SW480 (cell line): ENCODE data around the gene WNT8A.

Source experiments
- DNase-seq: peaks from one replicate; pipeline ENCODE4 v3.0.0-alpha.2; 2016; ENCODE audit warnings: low spot score

WNT8A gene

DNA sequence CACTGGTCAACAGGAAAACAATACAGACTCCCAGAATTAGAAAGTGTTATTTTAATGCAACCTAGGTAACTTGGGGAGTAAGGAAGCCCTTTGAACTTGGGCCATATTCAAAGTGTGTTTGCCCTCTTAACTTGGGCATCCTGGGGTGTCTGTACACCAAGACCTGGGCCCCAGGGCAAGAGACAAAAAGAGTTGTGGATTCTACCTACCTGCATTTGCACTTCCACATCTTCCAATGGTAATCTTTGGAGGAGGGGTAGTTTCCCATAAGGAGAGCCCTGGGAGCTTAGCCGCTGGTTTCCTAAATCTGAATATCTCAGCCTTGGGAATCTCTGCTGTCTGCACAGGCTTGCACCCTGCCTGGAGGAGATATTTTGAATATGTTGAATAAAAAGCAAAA lies 8.5 kb downstream of the WNT8A start:
- no peak for DNase-seq

DNA sequence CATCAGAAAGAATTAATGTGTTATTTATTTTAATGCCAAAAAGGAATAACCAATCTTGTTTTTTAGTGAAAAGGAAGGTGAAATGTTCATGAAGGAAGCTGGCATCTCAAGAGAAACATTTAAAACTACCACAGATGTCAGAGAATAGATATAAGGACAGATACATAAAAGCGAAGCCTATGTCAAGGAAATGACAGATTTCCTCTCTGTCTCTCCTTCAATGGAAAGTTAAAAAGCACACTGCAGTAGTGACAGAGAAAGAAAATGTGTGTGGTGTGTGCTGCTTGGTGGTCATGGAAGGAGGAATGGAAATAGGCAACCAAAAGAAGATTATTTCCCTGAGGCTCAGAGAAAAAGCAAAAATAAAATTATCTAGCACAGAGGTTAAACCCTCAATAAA lies 9.2 kb downstream of the WNT8A start:
- no peak for DNase-seq

DNA sequence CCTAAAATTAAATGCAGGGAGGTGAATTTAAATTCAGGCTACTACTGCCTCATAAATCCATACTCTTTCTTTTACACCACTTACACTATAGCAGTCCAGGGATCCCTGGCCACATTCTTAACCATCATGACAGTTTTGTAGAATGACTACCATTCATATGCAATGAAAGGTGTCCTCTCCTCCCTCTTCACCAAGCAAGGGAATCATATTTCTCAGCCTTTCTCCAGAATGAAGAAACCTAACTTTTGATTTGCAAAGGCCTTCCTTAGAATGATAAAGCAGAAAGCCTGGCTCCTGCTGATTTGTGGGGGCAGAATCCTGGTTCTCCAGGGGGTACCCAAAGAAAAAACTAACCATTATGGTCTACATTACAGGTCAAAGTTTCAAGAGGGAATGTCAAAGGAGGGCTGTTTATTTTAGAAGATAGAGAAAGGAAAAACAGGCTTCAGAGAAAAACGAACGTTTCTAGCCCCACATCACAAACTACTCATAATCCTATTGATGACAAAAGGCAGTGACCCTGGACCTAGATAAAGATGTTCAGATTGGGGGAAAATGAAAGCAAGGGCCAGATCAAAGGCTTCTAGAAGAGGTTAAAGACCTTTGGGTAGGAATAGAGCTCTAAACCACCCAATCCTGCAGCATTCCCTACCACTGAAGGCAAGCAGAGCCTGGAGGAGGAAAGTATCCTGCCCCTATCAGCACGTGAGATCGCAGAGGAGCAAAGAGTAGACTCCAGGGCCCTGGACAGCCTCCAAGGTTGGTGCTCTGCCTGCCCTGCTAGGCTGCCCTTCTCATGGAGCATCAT lies 11.5 kb downstream of the WNT8A start:
- DNase-seq = no peak

- DNase-seq = no peak
Observed at GRCh38 chr5:138096363-138096762, 12.5 kb downstream of the WNT8A start.

- DNase-seq = peak; percentile 83
Observed at GRCh38 chr5:138096997-138097828, 13.4 kb downstream of the WNT8A start.

DNA sequence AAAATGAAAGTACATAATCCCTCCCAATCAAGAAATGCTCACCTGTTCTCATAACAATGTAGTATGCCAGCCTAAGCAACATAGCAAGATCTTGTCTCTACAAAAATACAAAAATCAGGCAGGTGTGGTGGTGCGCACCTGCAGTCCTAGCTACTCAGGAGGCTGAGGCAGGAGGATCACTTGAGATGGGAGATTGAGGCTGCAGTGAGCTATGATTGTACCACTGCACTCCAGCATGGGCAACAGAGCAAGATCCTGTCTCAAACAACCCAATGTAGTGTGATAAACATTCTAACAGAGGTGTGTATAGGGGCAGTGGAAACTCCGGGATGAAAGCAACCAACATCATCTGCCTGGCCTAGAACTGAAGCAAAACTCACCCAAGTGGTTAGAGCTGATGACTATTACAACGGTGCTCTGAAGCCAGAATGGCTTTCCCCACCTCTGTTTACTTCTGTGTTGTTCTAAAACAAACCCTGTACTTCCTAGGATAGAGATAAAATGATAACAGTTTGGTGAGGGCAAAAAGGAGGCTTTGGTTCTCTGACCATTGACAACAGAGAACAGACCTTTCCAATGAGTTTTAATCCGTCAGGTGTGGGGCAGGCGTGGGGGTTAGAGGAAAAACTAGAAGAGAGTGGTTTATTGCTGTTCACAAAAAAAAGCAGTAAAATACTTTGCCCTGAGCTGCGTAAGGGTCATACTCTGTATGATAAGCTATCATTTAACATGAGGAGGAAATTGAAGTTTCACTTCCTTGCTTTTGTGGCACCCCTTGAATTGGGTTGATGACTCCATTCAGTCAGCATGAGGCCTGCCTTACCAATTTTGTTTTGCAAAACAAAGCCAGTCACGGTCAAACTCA lies 18.9 kb downstream of the WNT8A start:
- DNase-seq = no peak

DNA sequence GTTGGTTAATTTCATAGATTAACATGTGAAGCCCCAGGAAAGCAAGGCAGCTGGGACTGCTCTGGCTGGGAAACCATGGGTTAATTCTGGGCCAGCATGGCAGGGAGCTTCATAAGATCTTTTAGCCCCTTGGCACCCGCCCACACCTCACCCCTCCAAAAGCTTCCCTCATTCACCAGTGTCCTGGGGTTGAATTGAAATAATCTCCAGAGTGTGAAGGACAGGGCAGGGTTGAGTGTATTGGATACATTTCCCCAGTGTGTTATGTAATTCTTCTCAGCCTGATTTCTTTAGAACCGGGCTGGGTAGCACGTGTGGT lies 19.4 kb downstream of the WNT8A start:
- no peak for DNase-seq

DNA sequence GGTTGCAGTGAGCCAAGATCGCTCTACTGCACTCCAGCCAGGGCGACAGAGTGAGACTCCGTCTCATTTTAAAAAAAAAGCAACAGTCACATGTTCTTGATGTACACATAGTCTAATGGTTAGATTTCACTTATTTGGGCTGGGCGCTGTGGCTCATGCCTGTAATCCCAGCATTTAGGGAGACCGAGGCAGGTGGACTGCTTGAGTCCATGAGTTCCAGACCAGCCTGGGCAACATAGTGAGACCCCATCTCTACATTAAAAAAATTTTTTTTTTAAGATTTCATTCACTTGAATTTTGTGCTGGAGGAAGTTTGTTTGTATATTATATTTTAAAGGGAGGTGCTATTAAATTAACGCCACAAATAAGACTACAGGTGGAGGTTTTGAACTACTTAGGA lies 21.9 kb downstream of the WNT8A start:
- DNase-seq = no peak

- no peak for DNase-seq
Observed at GRCh38 chr5:138107213-138107612, 23.4 kb downstream of the WNT8A start.

DNA sequence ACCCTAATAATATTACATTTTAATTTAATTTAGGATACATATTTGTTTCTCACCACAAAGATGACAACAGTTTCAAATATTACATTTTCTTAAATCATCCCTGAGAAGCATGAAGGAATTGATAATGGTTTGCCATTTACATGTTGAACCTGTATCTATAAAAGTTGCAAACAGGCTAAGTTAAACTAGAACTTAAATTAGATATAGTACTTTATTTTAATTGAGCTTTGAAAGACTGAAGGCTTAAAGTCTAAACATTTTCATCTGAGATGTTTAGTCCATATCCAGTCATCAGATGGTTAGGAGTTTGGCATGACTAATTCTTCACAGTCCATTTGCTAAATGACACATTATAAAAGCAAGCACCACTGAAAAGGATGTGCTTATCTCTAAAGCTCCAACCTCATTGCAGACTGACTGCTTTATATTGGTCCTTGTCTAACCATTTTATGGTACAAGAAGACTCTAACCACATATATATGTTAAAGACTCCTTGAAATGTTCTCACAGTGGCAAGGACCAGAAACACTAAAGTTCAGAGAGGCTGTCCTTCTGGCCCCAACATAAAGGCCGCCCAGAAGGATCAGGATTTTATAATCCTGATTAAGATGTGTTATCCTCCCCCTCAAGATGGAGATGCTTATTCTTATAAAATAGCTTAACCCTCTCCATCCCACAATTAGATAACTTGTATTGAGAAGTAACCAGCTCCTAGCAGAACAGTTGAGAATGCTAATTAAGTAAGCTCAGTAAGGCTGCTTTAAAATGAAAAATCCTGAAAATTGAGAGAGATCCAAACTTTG lies 25.8 kb downstream of the WNT8A start:
- no peak for DNase-seq

DNA sequence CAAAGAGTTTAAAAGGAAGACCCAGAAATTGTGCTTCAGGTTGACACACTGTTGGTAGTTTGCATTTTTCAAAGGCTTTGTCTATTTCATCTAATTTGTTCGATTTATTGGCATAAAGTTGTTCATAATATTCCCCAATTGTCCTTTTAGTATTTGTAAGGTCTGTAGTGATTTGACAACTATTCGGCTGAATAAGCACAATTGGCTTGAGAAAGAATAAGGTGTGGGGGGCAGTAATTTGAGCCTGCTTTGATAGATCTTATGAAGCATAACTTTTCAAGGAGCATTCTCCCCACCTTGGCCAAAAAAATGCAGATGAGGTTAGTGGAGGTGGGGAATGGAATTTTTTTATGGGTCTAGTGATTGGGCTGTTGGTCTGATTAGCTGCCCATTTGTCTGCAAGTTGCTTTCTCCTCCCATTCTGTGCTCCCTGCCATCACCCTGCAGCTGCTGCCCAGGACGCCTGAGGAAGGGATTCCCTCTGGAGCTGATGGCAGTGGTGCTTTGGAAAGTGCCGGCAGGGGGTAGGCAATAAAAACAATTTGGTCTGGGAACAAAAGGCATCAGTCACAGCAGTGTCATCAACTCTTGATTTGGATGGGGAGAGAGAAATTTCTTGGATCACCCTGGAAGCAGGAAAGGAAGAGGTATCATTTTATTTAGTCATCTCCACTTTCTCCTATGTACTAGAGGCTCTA lies 26.6 kb downstream of the WNT8A start:
- DNase-seq = peak; percentile 50

DNA sequence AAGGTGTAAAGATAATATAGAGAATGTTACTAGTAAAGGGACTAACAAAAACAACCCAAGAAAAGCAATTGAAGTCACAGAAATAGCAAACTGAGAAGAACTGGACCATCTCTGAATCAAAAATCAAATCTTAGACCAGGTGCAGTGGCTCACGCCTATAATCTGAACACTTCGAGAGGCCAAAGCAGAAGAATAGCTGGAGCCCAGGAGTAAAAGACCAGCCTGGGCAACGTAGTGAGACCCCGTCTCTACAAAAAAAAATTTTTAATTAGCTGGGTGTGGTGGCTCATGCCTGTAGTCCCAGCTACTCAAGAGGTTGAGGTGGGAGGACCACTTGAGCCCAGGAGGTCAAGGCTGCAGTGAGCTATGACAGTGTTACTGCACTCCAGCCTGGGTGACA lies 27.3 kb downstream of the WNT8A start:
- DNase-seq = no peak

DNA sequence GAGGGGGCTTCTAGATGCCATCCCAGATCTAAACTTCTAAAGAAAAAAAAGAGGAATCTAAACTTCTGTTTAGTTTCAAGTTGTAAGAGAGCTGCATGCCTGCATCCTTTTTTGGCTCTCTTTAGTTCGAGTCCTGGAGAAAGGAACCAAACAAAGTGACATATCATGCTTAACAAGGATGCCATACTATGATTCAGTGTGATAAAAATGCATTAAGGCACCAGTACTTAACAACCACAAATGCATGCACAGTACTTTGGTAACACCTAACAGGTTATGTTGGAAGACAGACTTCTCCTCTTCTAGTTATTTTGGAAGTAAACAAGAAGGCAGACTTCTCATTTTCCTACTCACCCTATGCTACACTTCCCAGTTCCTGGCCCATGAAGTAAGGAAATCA lies 28.1 kb downstream of the WNT8A start:
- peak; percentile 27 for DNase-seq

DNA sequence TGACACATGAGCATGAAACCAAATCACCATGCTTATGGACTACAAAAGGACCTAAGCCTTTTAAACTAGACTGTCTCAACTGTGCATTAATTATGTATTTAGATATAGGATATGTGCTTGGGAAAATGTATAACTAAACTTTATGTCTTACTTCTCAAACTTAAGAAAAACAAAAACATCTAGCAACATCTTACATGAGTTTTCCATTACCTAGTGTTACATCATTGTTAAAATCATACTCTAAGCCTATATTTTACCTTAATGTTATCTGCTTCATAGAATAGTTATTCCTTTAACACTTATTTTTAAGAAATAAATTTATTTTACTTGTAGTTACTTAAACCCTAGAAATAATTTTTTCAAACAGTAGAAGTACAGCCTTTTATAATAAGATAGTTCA lies 31.4 kb downstream of the WNT8A start:
- DNase-seq = no peak

GRCh38 chr5:138128334-138128733 lies 44.5 kb downstream of the WNT8A start:
- DNase-seq = no peak

DNA sequence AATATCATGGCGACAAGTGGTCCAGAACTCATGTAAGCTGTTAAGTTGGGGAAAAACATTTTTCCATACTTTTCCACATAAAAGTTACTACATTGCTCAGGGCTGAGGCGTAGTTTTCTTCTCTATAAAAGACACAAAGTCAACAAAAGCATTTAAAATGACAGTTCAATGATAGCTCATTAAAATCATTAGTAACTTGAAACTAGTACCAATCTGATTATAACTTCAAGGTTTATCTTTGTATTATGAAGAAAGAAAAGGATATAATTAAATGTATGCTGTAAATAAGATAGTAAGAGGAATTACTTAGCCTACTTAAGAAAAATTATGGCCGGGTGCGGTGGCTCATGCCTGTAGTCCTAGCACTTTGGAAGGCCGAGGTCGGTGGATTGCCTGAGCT lies 45.5 kb downstream of the WNT8A start:
- no peak for DNase-seq

- no peak for DNase-seq
Observed at GRCh38 chr5:138132543-138132942, 48.7 kb downstream of the WNT8A start.

- DNase-seq = no peak
Observed at GRCh38 chr5:138138949-138139780, 55.3 kb downstream of the WNT8A start, which contains the start of gene NME5. TSS of gene NME5 (minus strand) at chr5:138139428. CDS start at chr5:138138780, 648 bp downstream.

GRCh38 chr5:138139781-138140090 lies 55.9 kb downstream of the WNT8A start:
- DNase-seq = no peak

DNA sequence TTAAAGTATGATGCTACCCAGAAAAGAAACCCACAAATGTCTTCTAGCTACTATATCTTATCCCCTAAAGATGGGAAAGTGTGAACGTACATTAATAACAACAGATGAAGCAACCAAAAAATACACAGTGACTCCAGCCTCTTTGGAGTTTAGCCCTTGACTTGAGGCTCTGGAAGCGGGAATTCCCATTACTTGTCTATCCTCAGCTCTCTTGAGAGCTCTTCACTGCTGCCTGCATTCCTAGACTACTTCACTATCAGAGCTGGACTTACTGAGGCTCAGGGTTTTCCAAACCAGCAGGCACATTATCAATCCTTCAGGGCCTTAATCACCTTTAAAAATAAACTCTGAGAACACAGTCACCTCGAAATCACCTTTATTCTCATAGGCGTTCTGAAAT lies 56.4 kb downstream of the WNT8A start:
- no peak for DNase-seq
